ENCODE results near the gene RNASEL.
A peak's percentile ranks its signal among the peaks of the same experiment; 100 is the strongest.
"Not testable (repeated sequence)": the region's sequence is repeated elsewhere in the genome, so short reads cannot be mapped to it uniquely, and the experiment has no call there.

The RNASEL gene

GRCh38 chr1:182588500-182589396, at the start of gene RNASEL:
TSS of gene RNASEL (minus strand) at chr1:182589256. CDS start at chr1:182586806, 2,450 bp downstream.
- no peak for TF ChIP-seq CTCF (conservative IDR thresholded peaks at IDR 0.05; ENCODE audit: low read depth, low read length)
- H3K4me3 ChIP-seq (ENCODE audit: low read length), result peak within 1 kb of the TSS; percentile 68
- DNase-seq (ENCODE audit: low read depth), result no peak

- H3K4me3 ChIP-seq (ENCODE audit: low read length), result no peak overlapping the region
- DNase-seq (ENCODE audit: low read depth), result no peak
- TF ChIP-seq CTCF (conservative IDR thresholded peaks at IDR 0.05; ENCODE audit: low read depth, low read length), result no peak
Measured at GRCh38 chr1:182637769-182638168, 48.7 kb upstream of the RNASEL start.

- no peak for TF ChIP-seq CTCF (conservative IDR thresholded peaks at IDR 0.05; ENCODE audit: low read depth, low read length)
- no peak overlapping the region for H3K4me3 ChIP-seq (ENCODE audit: low read length)
- no peak for DNase-seq (ENCODE audit: low read depth)
Measured at GRCh38 chr1:182635871-182636270, 46.8 kb upstream of the RNASEL start.

- TF ChIP-seq CTCF (conservative IDR thresholded peaks at IDR 0.05; ENCODE audit: low read depth, low read length), result no peak
- no peak for DNase-seq (ENCODE audit: low read depth)
- no peak overlapping the region for H3K4me3 ChIP-seq (ENCODE audit: low read length)
Measured at GRCh38 chr1:182634306-182635072, 45.4 kb upstream of the RNASEL start.

GRCh38 chr1:182633657-182634281, 44.7 kb upstream of the RNASEL start:
- TF ChIP-seq CTCF (conservative IDR thresholded peaks at IDR 0.05; ENCODE audit: low read depth, low read length), result no peak
- no peak overlapping the region for H3K4me3 ChIP-seq (ENCODE audit: low read length)
- no peak for DNase-seq (ENCODE audit: low read depth)

- TF ChIP-seq CTCF (conservative IDR thresholded peaks at IDR 0.05; ENCODE audit: low read depth, low read length), result no peak
- DNase-seq (ENCODE audit: low read depth), result no peak
- H3K4me3 ChIP-seq (ENCODE audit: low read length), result no peak overlapping the region
Measured at GRCh38 chr1:182633031-182633430, 44.0 kb upstream of the RNASEL start.

- not testable (repeated sequence) for H3K4me3 ChIP-seq (ENCODE audit: low read length)
Measured at GRCh38 chr1:182632441-182632857, 43.4 kb upstream of the RNASEL start.

More at GRCh38 chr1:182632441-182632857, 43.4 kb upstream of the RNASEL start:
- DNase-seq (ENCODE audit: low read depth), result not testable (repeated sequence)

All from retinal pigment epithelial cell (primary cell).